Myocyte (in vitro differentiated cells): ENCODE measurements around the gene CLDND2. TPM values are rescaled to one million over a fixed set of nuclear protein-coding genes. Genes with fewer than 3 reads are reported as not detected.

ENCODE experiments used
- DNase-seq: peaks from one replicate; pipeline ENCODE4 v3.0.0-alpha.2; 2012; ENCODE audit warnings: low read depth
- total RNA-seq: library from RNA; depleted of rRNA; stranded (reverse); fragments of >200 nt; gene quantifications from 2 replicates; pipeline ENCODE4 v1.2.3, GENCODE V29; 2014

Gene CLDND2
- total RNA-seq, 1 donor from 2014 or later = not detected

- no peak for DNase-seq
Observed at GRCh38 chr19:51356159-51356801, 12.5 kb downstream of the CLDND2 start.

GRCh38 chr19:51354742-51355148 lies 14.1 kb downstream of the CLDND2 start:
- no peak for DNase-seq

- no peak for DNase-seq
Observed at GRCh38 chr19:51354103-51354741, 14.6 kb downstream of the CLDND2 start.

- no peak for DNase-seq
Observed at GRCh38 chr19:51352783-51353360, 15.9 kb downstream of the CLDND2 start.

GRCh38 chr19:51351266-51351990 lies 17.4 kb downstream of the CLDND2 start:
- DNase-seq = no peak

- DNase-seq = no peak
Observed at GRCh38 chr19:51347209-51347928, 21.4 kb downstream of the CLDND2 start.

GRCh38 chr19:51346742-51347141 lies 22.1 kb downstream of the CLDND2 start:
- no peak for DNase-seq

GRCh38 chr19:51345076-51345620 lies 23.7 kb downstream of the CLDND2 start:
- no peak for DNase-seq

GRCh38 chr19:51342631-51343569 lies 25.9 kb downstream of the CLDND2 start:
- no peak for DNase-seq

GRCh38 chr19:51341976-51342580 lies 26.7 kb downstream of the CLDND2 start, which contains the start of gene VSIG10L:
Gene VSIG10L, minus strand, starts transcription at chr19:51342139. Its CDS starts 15 bp downstream, at chr19:51342124.
- no peak for DNase-seq

GRCh38 chr19:51341066-51341465 lies 27.7 kb downstream of the CLDND2 start:
- DNase-seq = no peak

- peak; percentile 95 for DNase-seq
Observed at GRCh38 chr19:51339687-51340656, 28.8 kb downstream of the CLDND2 start.

GRCh38 chr19:51339313-51339686 lies 29.5 kb downstream of the CLDND2 start:
- no peak for DNase-seq

GRCh38 chr19:51338563-51339312 lies 30.1 kb downstream of the CLDND2 start:
- peak; percentile 76 for DNase-seq

- no peak for DNase-seq
Observed at GRCh38 chr19:51337861-51338562, 30.8 kb downstream of the CLDND2 start.

GRCh38 chr19:51337141-51337860 lies 31.5 kb downstream of the CLDND2 start:
- DNase-seq = no peak
